SK-N-SH treated with all-trans-retinoic acid at 6 μM for 48 hours (cell line): ENCODE results near the gene NDOR1.
"Not testable (repeated sequence)": the region's sequence is repeated elsewhere in the genome, so short reads cannot be mapped to it uniquely, and the experiment has no call there.

ENCODE experiments used
- OSR1 ChIP-seq: fragments of 250-450 bp; sonication (Bioruptor Pico); IDR thresholded peaks from 2 replicates; pipeline ENCODE4 v1.8.0; 2022; ENCODE audit warnings: moderate library complexity, mild to moderate bottlenecking, inconsistent platforms
- PATZ1 ChIP-seq: fragments of 250-450 bp; sonication (Bioruptor Pico); IDR thresholded peaks from 2 replicates; pipeline ENCODE4 v1.8.0; 2020; ENCODE audit warnings: mild to moderate bottlenecking, moderate library complexity, borderline replicate concordance
- POU6F1 ChIP-seq: fragments of 250-450 bp; sonication (Bioruptor Pico); IDR thresholded peaks from 2 replicates; pipeline ENCODE4 v1.8.0; 2021; ENCODE audit warnings: low read depth, mild to moderate bottlenecking, moderate library complexity, borderline replicate concordance
- PPARA ChIP-seq: fragments of 250-450 bp; sonication (Bioruptor Pico); IDR thresholded peaks from 2 replicates; pipeline ENCODE4 v1.5.0; 2020; ENCODE audit warnings: mild to moderate bottlenecking, borderline replicate concordance
- TCF4 ChIP-seq: fragments of 250-450 bp; sonication (Bioruptor Pico); IDR thresholded peaks from 2 replicates; pipeline ENCODE4 v1.8.0; 2021; ENCODE audit warnings: mild to moderate bottlenecking, moderate library complexity, borderline replicate concordance
- TSHZ2 ChIP-seq: fragments of 250-450 bp; sonication (Bioruptor Pico); IDR thresholded peaks from 2 replicates; pipeline ENCODE4 v1.5.0; 2020; ENCODE audit warnings: mild to moderate bottlenecking, moderate library complexity

- TF ChIP-seq TSHZ2; OSR1 (CRISPR knock-in tag); PATZ1 (CRISPR knock-in tag); POU6F1 (CRISPR knock-in tag); PPARA (CRISPR knock-in tag); TCF4 (CRISPR knock-in tag): not testable (repeated sequence)
Measured at GRCh38 chr9:137239541-137240200, 34.2 kb downstream of the NDOR1 start.
